HL-60 (cell line): Measurements from ENCODE around the gene UBR4.

Source experiments
- DNase-seq, 2 experiments: peaks; one replicate each; pipeline ENCODE4 v3.0.0-alpha.2; 2010 to 2020; ENCODE audit warnings: low read depth in 1 of 2, low spot score in 1 of 2
- H3K27ac ChIP-seq: fragments of 250-450 bp; sonication (Bioruptor Pico); replicated peaks from 2 replicates; pipeline ENCODE4 v1.5.1; 2020; ENCODE audit warnings: mild to moderate bottlenecking, moderate library complexity
- H3K27me3 ChIP-seq: fragments of 250-450 bp; sonication (Bioruptor Pico); 2 replicates; pipeline ENCODE4 v1.5.1; 2021; ENCODE audit warnings: mild to moderate bottlenecking, moderate library complexity; ENCODE audit not compliant: insufficient read depth, poor library complexity, severe bottlenecking
- H3K4me3 ChIP-seq: replicated peaks from 2 replicates; pipeline ENCODE4 v1.5.1; 2011; ENCODE audit warnings: mild to moderate bottlenecking, control low read depth, low read length; ENCODE audit not compliant: insufficient read depth
- CTCF ChIP-seq: IDR thresholded peaks from one replicate; pipeline ENCODE4 v1.5.1; 2011; ENCODE audit warnings: low read length, control low read depth, inconsistent platforms; ENCODE audit not compliant: insufficient read depth
- GABPA ChIP-seq: IDR thresholded peaks from 2 replicates; pipeline ENCODE4 v1.6.1; 2012; ENCODE audit warnings: low read depth
- POLR2AphosphoS5 ChIP-seq: IDR thresholded peaks from 2 replicates; pipeline ENCODE4 v1.6.1; 2012; ENCODE audit warnings: low read depth
- REST ChIP-seq: IDR thresholded peaks from 2 replicates; pipeline ENCODE4 v1.6.1; 2012; ENCODE audit warnings: low read depth; ENCODE audit not compliant: insufficient replicate concordance
- SPI1 ChIP-seq: IDR thresholded peaks from 2 replicates; pipeline ENCODE4 v1.6.1; 2012; ENCODE audit warnings: low read depth, mild to moderate bottlenecking, borderline replicate concordance

Gene UBR4

GRCh38 chr1:19138331-19138730, 71.7 kb downstream of the UBR4 start:
- no peak overlapping the region for H3K4me3 ChIP-seq
- DNase-seq = no peak
- no peak for TF ChIP-seq POLR2AphosphoS5
- TF ChIP-seq GABPA = no peak
- TF ChIP-seq SPI1 = no peak
- TF ChIP-seq REST = no peak
- TF ChIP-seq CTCF = no peak

GRCh38 chr1:19137158-19137557, 72.9 kb downstream of the UBR4 start:
- Histone ChIP-seq H3K27ac (no peak overlapping the region), H3K27me3 (no peaks in the 10 kb centered on the region), H3K4me3 (no peak overlapping the region)
- no peak for DNase-seq
- TF ChIP-seq SPI1 = no peak
- no peak for TF ChIP-seq GABPA
- no peak for TF ChIP-seq CTCF
- TF ChIP-seq REST = no peak
- TF ChIP-seq POLR2AphosphoS5 = no peak

More at GRCh38 chr1:19138331-19138730, 71.7 kb downstream of the UBR4 start:
- Histone ChIP-seq H3K27me3 (no peaks in the 10 kb centered on the region), H3K27ac (no peak overlapping the region)

GRCh38 chr1:19133360-19133759, 76.7 kb downstream of the UBR4 start:
- no peak overlapping the region for H3K4me3 ChIP-seq
- H3K27ac ChIP-seq = no peak overlapping the region
- H3K27me3 ChIP-seq = no peaks in the 10 kb centered on the region
- no peak for TF ChIP-seq GABPA
- DNase-seq = no peak

- no peak for DNase-seq
- no peaks in the 10 kb centered on the region for H3K27me3 ChIP-seq
- no peak for TF ChIP-seq SPI1
- TF ChIP-seq CTCF = no peak
- TF ChIP-seq POLR2AphosphoS5 = no peak
- no peak for TF ChIP-seq REST
- no peak for TF ChIP-seq GABPA
Observed at GRCh38 chr1:19130468-19130867, 79.6 kb downstream of the UBR4 start.

More at GRCh38 chr1:19130468-19130867, 79.6 kb downstream of the UBR4 start:
- Histone ChIP-seq H3K4me3 (no peak overlapping the region), H3K27ac (peak overlapping the region; percentile 64; the same call in 1 of the 2 replicates)
